Type B pancreatic cell (in vitro differentiated cells): Measurements from ENCODE around the gene SERPINE2. TPM values are rescaled to one million over a fixed set of nuclear protein-coding genes. Genes with fewer than 3 reads are reported as not detected.

Source experiments
- DNase-seq: peaks from one replicate; pipeline ENCODE4 v3.0.0; 2021; ENCODE audit warnings: mixed read lengths; ENCODE audit not compliant: unreplicated experiment; ENCODE audit errors: extremely low spot score
- H3K27ac Mint-ChIP-seq: 2 replicates; pipeline ENCODE4 v1.8.0; 2021; ENCODE audit warnings: mild to moderate bottlenecking, mixed read lengths
- H3K27me3 Mint-ChIP-seq: 2 replicates; pipeline ENCODE4 v1.8.0; 2021; ENCODE audit warnings: mixed read lengths
- H3K36me3 Mint-ChIP-seq: 2 replicates; pipeline ENCODE4 v1.8.0; 2021; ENCODE audit warnings: mixed read lengths
- H3K4me1 Mint-ChIP-seq: one replicate; pipeline ENCODE4 v1.8.0; 2021; ENCODE audit warnings: mixed read lengths; ENCODE audit not compliant: unreplicated experiment
- H3K4me3 Mint-ChIP-seq: 2 replicates; pipeline ENCODE4 v1.8.0; 2021; ENCODE audit warnings: mild to moderate bottlenecking, mixed read lengths
- H3K9me3 Mint-ChIP-seq: 2 replicates; pipeline ENCODE4 v1.8.0; 2021; ENCODE audit warnings: mixed read lengths
- CTCF ChIP-seq: fragments of 200-600 bp; sonication (generic); conservative IDR thresholded peaks from 2 replicates; pipeline ENCODE4 v1.5.0; 2021; ENCODE audit warnings: antibody characterized with exemption, mild to moderate bottlenecking
- total RNA-seq: library from RNA; stranded (reverse); gene quantifications from 2 replicates; pipeline ENCODE4 v1.2.1, GENCODE V29; 2021; ENCODE audit warnings: low replicate concordance

Gene SERPINE2
- total RNA-seq, 1 donor from 2014 or later, result 37.4 TPM

GRCh38 chr2:224042191-224042696 is 3.2 kb upstream of the SERPINE2 start:
- Mint-ChIP-seq H3K9me3 (no peaks in the 10 kb centered on the region), H3K27ac (no peak overlapping the region), H3K36me3 (no peaks in the 10 kb centered on the region), H3K4me3 (peak overlapping the region; percentile 19), H3K27me3 (peaks cover 70% of the 10 kb centered on the region), H3K4me1 (peaks cover 9% of the 10 kb centered on the region)
- TF ChIP-seq CTCF, result no peak
- no peak for DNase-seq

DNA sequence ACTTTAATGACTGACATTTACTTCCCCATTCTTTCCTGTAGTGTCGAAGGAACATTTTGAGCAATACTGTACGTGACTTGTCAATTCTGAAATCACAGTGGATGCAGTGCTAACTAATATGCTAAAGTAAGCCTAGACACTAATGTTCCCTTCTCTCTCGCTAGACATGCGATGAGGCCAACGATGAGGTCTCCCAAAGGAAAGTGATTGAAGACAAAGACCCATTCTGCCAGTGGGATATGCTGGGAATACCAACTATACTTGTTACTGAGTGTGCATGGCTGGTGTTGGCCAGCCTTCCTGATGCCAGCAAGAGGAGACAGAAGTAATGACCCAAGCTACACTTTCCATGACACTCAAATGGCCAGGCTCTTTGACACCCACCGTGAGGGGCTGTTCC is 2.5 kb upstream of the SERPINE2 start:
- Mint-ChIP-seq H3K36me3 (no peaks in the 10 kb centered on the region), H3K27me3 (peaks cover 77% of the 10 kb centered on the region), H3K9me3 (no peaks in the 10 kb centered on the region), H3K27ac (no peak overlapping the region), H3K4me1 (peaks cover 15% of the 10 kb centered on the region), H3K4me3 (no peak overlapping the region)
- DNase-seq, result no peak
- no peak for TF ChIP-seq CTCF

GRCh38 chr2:224040753-224041152 is 1.7 kb upstream of the SERPINE2 start:
- Mint-ChIP-seq H3K27me3 (peaks cover 82% of the 10 kb centered on the region), H3K36me3 (no peaks in the 10 kb centered on the region), H3K4me1 (peaks cover 15% of the 10 kb centered on the region), H3K4me3 (peak overlapping the region; percentile 67), H3K27ac (no peak overlapping the region), H3K9me3 (no peaks in the 10 kb centered on the region)
- no peak for DNase-seq
- no peak for TF ChIP-seq CTCF

DNA sequence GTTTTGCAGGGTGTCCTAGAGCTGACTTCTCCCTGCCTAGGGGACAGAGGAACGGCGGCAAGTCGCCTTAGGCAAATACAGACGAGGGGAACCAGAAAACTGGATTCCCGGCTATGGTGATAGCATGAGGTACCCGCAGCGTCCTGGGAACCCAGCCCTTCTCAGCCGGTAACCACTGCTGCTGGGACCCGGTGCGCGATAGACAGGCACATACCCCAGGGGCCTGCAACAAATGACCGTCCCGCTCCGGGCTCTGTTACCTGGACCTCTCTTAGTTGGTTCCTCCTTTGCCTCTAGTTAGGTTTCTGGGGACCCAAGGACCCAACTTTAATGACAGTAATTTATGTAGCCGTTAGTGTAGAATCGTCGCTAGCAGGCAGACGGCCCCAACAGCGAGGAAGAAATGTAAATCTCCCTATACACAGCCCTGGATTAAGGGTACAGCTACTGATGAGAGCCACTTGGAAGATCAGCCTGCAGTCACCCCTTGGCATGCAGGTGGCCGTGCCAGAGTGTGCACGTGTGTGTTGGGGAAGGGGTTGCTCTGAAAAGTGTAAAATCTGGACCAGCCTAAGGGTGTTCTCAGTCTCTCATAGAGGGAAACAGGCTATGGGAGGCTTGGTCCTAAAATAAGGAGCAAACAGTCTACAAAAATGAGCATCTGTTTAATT is 819 bp upstream of the SERPINE2 start:
- H3K27me3 Mint-ChIP-seq, result peaks cover 80% of the 10 kb centered on the region
- H3K9me3 Mint-ChIP-seq, result no peaks in the 10 kb centered on the region
- H3K4me1 Mint-ChIP-seq, result peaks cover 15% of the 10 kb centered on the region
- H3K36me3 Mint-ChIP-seq, result no peaks in the 10 kb centered on the region
- H3K4me3 Mint-ChIP-seq, result peak overlapping the region; percentile 87
- peak; percentile 6 for TF ChIP-seq CTCF
- no peak for DNase-seq
- no peak overlapping the region for H3K27ac Mint-ChIP-seq

GRCh38 chr2:224038830-224039079 is 331 bp downstream of the SERPINE2 start:
- Mint-ChIP-seq H3K4me3 (no peak overlapping the region), H3K4me1 (peaks cover 15% of the 10 kb centered on the region)

More at GRCh38 chr2:224038830-224039079, 331 bp downstream of the SERPINE2 start:
- H3K9me3 Mint-ChIP-seq, result no peaks in the 10 kb centered on the region
- H3K27ac Mint-ChIP-seq, result no peak overlapping the region
- TF ChIP-seq CTCF, result no peak
- peaks cover 76% of the 10 kb centered on the region for H3K27me3 Mint-ChIP-seq
- H3K36me3 Mint-ChIP-seq, result peaks cover 5% of the 10 kb centered on the region
- DNase-seq, result peak; percentile 70
